GM18505 (cell line): ENCODE results near the gene LRP1B.
A peak's percentile ranks its signal among the peaks of the same experiment; 100 is the strongest.

Experiments
- ATAC-seq: cut with Tn5 transposase; IDR thresholded peaks from one replicate; pipeline ENCODE4 v1.9.1; 2021; ENCODE audit not compliant: unreplicated experiment
- POLR2A ChIP-seq: IDR thresholded peaks from 4 replicates; pipeline ENCODE4 v1.6.1; 2011; ENCODE audit warnings: borderline replicate concordance; ENCODE audit not compliant: insufficient read depth, insufficient read length; ENCODE audit errors: extremely low read depth

The LRP1B gene

GRCh38 chr2:142131010-142131669 is at the start of gene LRP1B:
LRP1B (minus strand) TSS chr2:142131016; CDS start chr2:142130729, 287 bp downstream.
- ATAC-seq: no peak
- no peak for TF ChIP-seq POLR2A

GRCh38 chr2:142179686-142180085 is 48.9 kb upstream of the LRP1B start:
- TF ChIP-seq POLR2A: no peak

DNA sequence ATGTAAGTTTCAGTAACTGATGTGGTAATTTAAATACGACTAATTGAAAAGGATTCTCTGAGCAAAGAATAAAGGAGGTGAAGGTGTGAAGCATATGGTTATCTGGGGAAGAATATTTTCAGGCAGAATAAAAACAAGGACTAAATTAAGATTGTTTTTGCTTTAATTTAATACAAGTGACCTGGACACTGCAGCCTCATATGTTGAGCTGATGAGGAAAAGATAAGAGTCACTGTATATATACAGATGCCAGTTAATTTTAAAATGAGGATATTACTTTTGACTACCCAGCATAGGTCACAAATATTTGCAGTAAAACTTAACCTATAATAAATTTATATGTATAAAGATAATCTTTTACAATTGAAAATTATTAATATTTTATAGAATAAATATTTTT is 47.8 kb upstream of the LRP1B start:
- ATAC-seq: no peak
- no peak for TF ChIP-seq POLR2A

More at GRCh38 chr2:142179686-142180085, 48.9 kb upstream of the LRP1B start:
- ATAC-seq: no peak

DNA sequence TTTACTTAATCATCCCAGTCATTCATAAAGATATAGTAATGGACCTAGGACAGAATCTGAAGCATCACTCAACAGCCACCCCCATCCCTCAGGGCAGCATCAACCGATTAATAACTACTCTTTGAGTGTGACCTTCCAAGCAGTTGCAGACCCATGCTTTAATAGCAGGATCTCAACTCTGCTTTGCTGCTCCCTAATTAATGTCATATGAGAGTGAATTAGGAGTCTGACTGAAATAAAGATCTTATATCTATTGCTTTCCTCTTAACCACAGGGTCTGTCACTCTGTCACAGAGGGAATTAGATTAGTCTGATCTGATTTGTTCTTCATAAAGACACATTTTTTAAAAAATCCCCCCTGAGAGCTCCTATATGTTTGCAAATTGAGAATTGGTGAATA is 46.1 kb upstream of the LRP1B start:
- ATAC-seq: no peak
- no peak for TF ChIP-seq POLR2A

DNA sequence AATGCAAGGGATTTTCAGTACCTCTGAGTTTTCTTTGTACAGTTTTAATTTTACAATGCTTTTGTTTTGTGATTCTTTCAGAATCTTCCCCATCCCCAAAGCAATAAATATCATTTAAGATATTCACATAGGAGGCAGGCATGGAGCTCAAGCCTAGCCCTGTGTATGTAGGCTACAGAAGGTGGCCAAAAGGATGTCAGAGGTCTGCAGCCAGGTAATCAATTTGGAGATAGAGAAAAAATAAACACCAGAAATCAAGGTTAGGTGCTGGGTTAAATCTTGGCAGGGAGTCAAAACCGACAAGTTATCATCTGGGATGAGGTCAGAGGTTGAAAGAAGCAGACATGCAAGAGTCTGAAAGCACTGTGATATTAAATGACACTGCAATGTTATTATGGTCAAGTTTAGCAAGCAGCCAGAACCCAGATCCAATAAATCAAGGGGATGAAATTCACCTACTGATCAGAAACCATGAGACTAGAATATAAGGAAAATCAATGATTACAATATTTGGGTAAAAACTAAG is 45.1 kb upstream of the LRP1B start:
- no peak for ATAC-seq
- TF ChIP-seq POLR2A: no peak

- no peak for TF ChIP-seq POLR2A
- ATAC-seq: no peak
Observed at GRCh38 chr2:142174176-142174575, 43.4 kb upstream of the LRP1B start.

DNA sequence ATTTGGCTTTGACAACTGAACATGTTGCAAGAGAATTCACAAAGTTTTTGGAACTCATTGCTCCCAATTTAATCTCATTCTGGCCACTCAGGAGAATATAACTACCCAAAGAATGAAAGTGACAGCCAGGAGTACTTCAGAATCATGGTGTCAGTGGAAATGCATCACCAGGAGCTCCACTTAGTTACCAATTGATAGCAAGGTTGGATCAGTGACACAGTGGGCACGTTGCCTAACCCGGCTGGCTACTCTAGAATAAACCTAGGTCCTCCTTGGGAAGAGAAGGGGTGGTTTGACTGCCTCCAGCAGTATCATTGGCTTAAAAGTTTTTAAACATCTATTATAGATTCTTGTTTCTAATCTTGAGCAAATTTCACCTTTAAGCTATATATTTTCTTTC is 40.0 kb upstream of the LRP1B start:
- no peak for TF ChIP-seq POLR2A
- ATAC-seq: no peak

DNA sequence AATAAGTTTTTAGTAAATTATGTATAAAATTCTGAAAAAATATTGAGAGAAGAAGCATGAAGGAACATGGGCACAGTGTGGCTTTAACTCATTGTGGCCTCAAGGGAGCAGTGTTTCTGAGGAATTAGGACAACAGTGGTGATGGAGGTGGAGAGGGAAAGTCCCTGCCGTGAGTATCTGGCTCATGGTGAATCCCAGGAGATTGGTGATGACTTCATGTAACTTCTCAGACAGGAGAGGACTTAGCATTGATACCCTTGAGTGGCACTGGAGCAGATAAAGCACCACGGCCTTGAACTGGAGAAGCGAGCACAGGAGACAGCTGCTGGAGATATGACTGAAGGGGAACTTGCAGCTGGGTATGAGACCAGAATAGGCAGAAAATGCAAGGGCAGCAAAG is 35.0 kb upstream of the LRP1B start:
- ATAC-seq: peak; percentile 97
- TF ChIP-seq POLR2A: no peak

GRCh38 chr2:142153601-142154000 is 22.8 kb upstream of the LRP1B start:
- TF ChIP-seq POLR2A: no peak
- ATAC-seq: no peak

DNA sequence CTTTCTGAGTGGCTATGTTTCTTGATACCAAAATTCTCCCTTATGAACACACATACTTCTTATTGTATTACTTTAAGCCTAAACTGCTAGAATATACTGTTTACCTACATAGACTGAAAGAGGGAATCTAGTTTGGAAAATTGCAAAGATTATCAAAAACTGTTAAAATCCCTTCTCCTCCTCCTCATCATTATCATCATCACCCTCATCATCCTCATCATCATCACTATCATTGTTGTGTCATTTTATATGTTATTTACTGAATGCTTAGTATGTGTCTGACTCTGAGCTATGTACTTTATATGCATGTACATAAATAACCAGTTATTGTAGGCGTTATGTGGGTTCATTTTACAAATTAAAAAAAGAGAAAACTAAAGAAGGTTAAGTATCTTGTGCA is 19.6 kb upstream of the LRP1B start:
- no peak for TF ChIP-seq POLR2A
- ATAC-seq: no peak

DNA sequence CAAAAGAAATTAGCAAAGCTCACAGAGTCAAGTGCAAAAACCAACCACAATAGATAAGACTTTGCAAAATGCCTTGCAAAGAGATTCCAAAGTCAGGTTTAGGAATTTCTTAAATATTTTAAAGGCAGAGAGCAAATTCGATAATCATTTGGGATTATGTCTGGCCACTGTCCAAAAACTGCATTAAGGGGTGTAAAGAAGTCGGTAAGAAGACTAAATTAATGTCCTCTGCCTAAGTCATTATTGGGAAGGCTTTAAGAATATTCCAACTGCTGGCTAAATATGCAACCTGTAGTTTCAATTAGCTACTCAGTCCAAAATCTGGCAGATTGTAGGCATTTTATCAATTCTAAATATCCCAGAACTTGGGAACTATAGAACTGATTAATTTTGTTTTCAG is 13.7 kb upstream of the LRP1B start:
- no peak for ATAC-seq
- no peak for TF ChIP-seq POLR2A

- no peak for TF ChIP-seq POLR2A
- ATAC-seq: no peak
Observed at GRCh38 chr2:142142595-142142994, 11.8 kb upstream of the LRP1B start.

DNA sequence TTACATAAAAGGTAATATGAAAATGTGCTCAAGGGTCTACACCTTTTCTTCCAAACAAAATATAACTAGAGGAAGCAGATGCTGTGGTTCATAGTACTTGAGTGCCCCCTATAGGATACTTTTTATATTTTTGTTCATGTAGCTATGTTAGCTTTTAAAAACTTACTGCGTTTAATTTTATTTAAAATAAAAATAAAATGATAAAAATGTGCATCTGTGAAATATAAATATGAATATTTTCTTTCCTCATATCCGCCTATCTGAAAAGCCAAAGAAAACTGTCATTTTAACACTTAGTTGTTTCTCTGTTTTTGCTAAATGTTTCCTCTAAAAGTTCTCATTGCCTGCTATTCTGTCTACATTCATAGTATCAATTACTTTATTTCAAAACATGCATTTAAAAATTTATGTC is 9.6 kb upstream of the LRP1B start:
- TF ChIP-seq POLR2A: no peak
- ATAC-seq: no peak

DNA sequence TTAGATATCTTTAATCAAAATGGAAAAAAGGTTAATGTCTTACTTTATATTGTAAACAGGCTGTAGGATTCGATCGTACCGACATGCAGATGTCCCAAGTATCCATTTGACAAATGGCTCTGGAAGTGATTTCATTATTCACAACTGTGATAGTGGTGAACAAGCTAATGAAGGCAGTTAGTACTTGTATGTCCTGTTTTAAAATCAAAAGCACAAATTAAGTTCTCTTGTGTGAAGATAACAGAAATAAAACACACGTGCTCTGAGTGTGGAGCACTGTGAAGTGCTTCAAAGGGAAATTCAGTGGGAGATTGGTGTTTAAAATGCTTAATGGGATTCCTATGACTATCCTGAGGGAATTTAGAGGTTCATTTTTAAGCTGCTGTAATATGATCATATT is 8.6 kb upstream of the LRP1B start:
- ATAC-seq: no peak
- no peak for TF ChIP-seq POLR2A
